SU-DHL-6 (cell line): ENCODE measurements around the gene OLR1.
"Not testable (repeated sequence)": the region's sequence is repeated elsewhere in the genome, so short reads cannot be mapped to it uniquely, and the experiment has no call there.

ENCODE experiments used
- H2AFZ ChIP-seq: fragments of 200-600 bp; sonication (generic); 2 replicates; pipeline ENCODE4 v1.6.1; 2014; ENCODE audit warnings: low read depth, mild to moderate bottlenecking, moderate library complexity, mixed read lengths, antibody characterized with exemption, low read length; ENCODE audit not compliant: severe bottlenecking
- H3F3A ChIP-seq: fragments of 200-600 bp; shearing (Covaris generic); 2 replicates; pipeline ENCODE4 v1.6.0; 2016; ENCODE audit warnings: antibody characterized with exemption, mild to moderate bottlenecking; ENCODE audit not compliant: insufficient read depth
- H3K27ac ChIP-seq: fragments of 200-600 bp; sonication (generic); 2 replicates; pipeline ENCODE4 v1.5.1; 2016; ENCODE audit warnings: low read depth, mild to moderate bottlenecking, low read length, moderate library complexity, mixed read lengths
- H3K27me3 ChIP-seq: fragments of 200-600 bp; sonication (generic), shearing (Covaris generic); 2 replicates; pipeline ENCODE4 v1.6.0; 2014; ENCODE audit warnings: mild to moderate bottlenecking, low read length
- H3K36me3 ChIP-seq: fragments of 200-600 bp; sonication (generic); 2 replicates; pipeline ENCODE4 v1.6.1; 2014; ENCODE audit warnings: mild to moderate bottlenecking, low read length, mixed read lengths
- H3K4me2 ChIP-seq: fragments of 300-600, 200-600 bp; shearing (Covaris generic), sonication (generic); 2 replicates; pipeline ENCODE4 v1.6.0; 2014; ENCODE audit warnings: low read length, low read depth, mild to moderate bottlenecking; ENCODE audit not compliant: poor library complexity, severe bottlenecking
- H3K4me3 ChIP-seq: fragments of 200-600 bp; sonication (generic); 2 replicates; pipeline ENCODE4 v1.5.1; 2014; ENCODE audit warnings: antibody characterized with exemption, low read length, mild to moderate bottlenecking, mixed read lengths; ENCODE audit not compliant: insufficient read depth, poor library complexity, severe bottlenecking
- H3K79me2 ChIP-seq: fragments of 200-600 bp; sonication (generic); 2 replicates; pipeline ENCODE4 v1.6.1; 2014; ENCODE audit warnings: mild to moderate bottlenecking, low read length, moderate library complexity; ENCODE audit not compliant: insufficient read depth
- H3K9ac ChIP-seq: fragments of 200-600 bp; sonication (generic); 2 replicates; pipeline ENCODE4 v1.7.0; 2014; ENCODE audit warnings: mild to moderate bottlenecking, low read length
- H3K9me2 ChIP-seq: fragments of 200-600 bp; sonication (generic); replicated peaks from 2 replicates; pipeline ENCODE4 v1.6.1; 2014; ENCODE audit warnings: low read length; ENCODE audit not compliant: insufficient read depth
- H3K9me3 ChIP-seq: fragments of 200-600 bp; sonication (generic); 2 replicates; pipeline ENCODE4 v1.6.1; 2014; ENCODE audit warnings: low read length, mixed read lengths; ENCODE audit not compliant: insufficient read depth
- H4K20me1 ChIP-seq: fragments of 200-600 bp; sonication (generic); 2 replicates; pipeline ENCODE4 v1.6.1; 2014; ENCODE audit warnings: low read depth, mild to moderate bottlenecking, antibody characterized with exemption, low read length, moderate library complexity, mixed read lengths
- CTCF ChIP-seq: fragments of 200-600 bp; sonication (generic); IDR thresholded peaks from one replicate; pipeline ENCODE4 v1.5.1; 2017; ENCODE audit warnings: antibody characterized with exemption, mild to moderate bottlenecking, low read length, moderate library complexity; ENCODE audit not compliant: insufficient read depth, poor library complexity, severe bottlenecking
- EZH2phosphoT487 ChIP-seq: fragments of 200-600 bp; sonication (generic), shearing (Covaris generic); conservative IDR thresholded peaks from 2 replicates; pipeline ENCODE4 v1.6.1; 2018; ENCODE audit warnings: mild to moderate bottlenecking, antibody characterized with exemption, low read length, moderate library complexity, mixed read lengths

Gene OLR1

GRCh38 chr12:10171973-10172728 lies at the start of gene OLR1:
OLR1 (minus strand) TSS chr12:10172132; CDS start chr12:10172077, 55 bp downstream.
- H3K36me3 ChIP-seq: no peaks in the 10 kb centered on the region
- no peak within 1 kb of the TSS for H2AFZ ChIP-seq
- no peaks in the 10 kb centered on the region for H3F3A ChIP-seq
- TF ChIP-seq CTCF: no peak
- TF ChIP-seq EZH2phosphoT487: no peak
- H3K4me3 ChIP-seq: no peak within 1 kb of the TSS
- no peak within 1 kb of the TSS for H3K9ac ChIP-seq
- H3K9me2 ChIP-seq: no peaks in the 10 kb centered on the region
- no peaks in the 10 kb centered on the region for H3K27me3 ChIP-seq
- H3K9me3 ChIP-seq: no peaks in the 10 kb centered on the region
- H3K27ac ChIP-seq: no peak within 1 kb of the TSS
- no peaks in the 10 kb centered on the region for H4K20me1 ChIP-seq
- H3K4me2 ChIP-seq: no peak within 1 kb of the TSS
- H3K79me2 ChIP-seq: no peaks in the 10 kb centered on the region

GRCh38 chr12:10220398-10221077 lies 48.6 kb upstream of the OLR1 start:
- Histone ChIP-seq H3K9ac (no peak overlapping the region), H3K9me3 (no peaks in the 10 kb centered on the region), H3K4me3 (no peak overlapping the region), H3K27me3 (no peaks in the 10 kb centered on the region), H2AFZ (no peak overlapping the region), H3K9me2 (no peaks in the 10 kb centered on the region), H3K36me3 (no peaks in the 10 kb centered on the region), H4K20me1 (no peaks in the 10 kb centered on the region), H3K27ac (no peak overlapping the region), H3K4me2 (no peak overlapping the region), H3F3A (no peaks in the 10 kb centered on the region), H3K79me2 (no peaks in the 10 kb centered on the region)
- no peak for TF ChIP-seq CTCF
- TF ChIP-seq EZH2phosphoT487: no peak

GRCh38 chr12:10218021-10218420 lies 46.1 kb upstream of the OLR1 start:
- Histone ChIP-seq H3F3A (no peaks in the 10 kb centered on the region), H3K9me2 (no peaks in the 10 kb centered on the region), H3K4me3 (no peak overlapping the region), H3K27ac (no peak overlapping the region), H3K36me3 (no peaks in the 10 kb centered on the region), H3K9ac (no peak overlapping the region), H3K4me2 (no peak overlapping the region), H2AFZ (no peak overlapping the region), H3K79me2 (no peaks in the 10 kb centered on the region), H3K27me3 (no peaks in the 10 kb centered on the region), H3K9me3 (no peaks in the 10 kb centered on the region), H4K20me1 (no peaks in the 10 kb centered on the region)
- no peak for TF ChIP-seq CTCF
- no peak for TF ChIP-seq EZH2phosphoT487

GRCh38 chr12:10215946-10216345 lies 44.0 kb upstream of the OLR1 start:
- not testable (repeated sequence) for H3K79me2 ChIP-seq, H3K9me2 ChIP-seq, H4K20me1 ChIP-seq, H3F3A ChIP-seq, H3K4me3 ChIP-seq, H3K27me3 ChIP-seq, H3K4me2 ChIP-seq, H3K27ac ChIP-seq, H3K9ac ChIP-seq, H3K36me3 ChIP-seq, H2AFZ ChIP-seq, H3K9me3 ChIP-seq
